Measurements from ENCODE around the gene BIN1. TPM values are rescaled to one million over a fixed set of nuclear protein-coding genes. Genes with fewer than 3 reads are reported as not detected.

Gene BIN1
- total RNA-seq, 1 experiment from 2014 or later: 34.1 TPM

DNA sequence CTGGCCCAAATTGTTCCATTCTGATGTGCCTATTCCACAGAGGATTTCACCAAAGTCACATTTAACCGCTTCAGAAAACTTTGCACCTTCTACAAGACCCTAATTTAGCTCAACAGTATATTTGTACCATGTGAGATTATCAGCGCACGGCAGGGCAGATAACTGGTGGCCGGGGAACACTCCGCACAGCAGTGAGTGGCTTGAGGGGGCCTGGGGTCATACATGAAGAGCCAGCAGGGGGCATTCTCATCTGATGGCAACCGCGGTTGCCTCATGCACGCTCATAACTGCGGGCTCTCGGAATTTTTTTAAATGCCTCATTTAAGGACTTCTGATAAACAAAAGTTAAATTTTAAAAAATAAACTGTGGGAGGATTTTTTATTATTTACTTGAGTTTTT is 84.1 kb downstream of the BIN1 start:
- no peaks in the 10 kb centered on the region for H3K9me3 ChIP-seq (ENCODE audit: low read depth, low read length, poor library complexity, severe bottlenecking)
- H3K4me3 ChIP-seq (ENCODE audit: low read depth, low read length, poor library complexity, severe bottlenecking): no peak overlapping the region
- intact Hi-C loops (cut with micrococcal nuclease; ENCODE audit: unreplicated experiment): no loop called here
- ChIA-PET POLR2A (ENCODE audit: low non-redundant PET) (no interaction called here), CTCF (no interaction called here)
- no TSS peak for BruUV-seq (replicated peaks)
- H3K27me3 ChIP-seq (replicated peaks; ENCODE audit: insufficient read depth, low read depth, low read length, poor library complexity): peaks cover 51% of the 10 kb centered on the region
- H3K36me3 ChIP-seq (ENCODE audit: insufficient read depth, low read length, poor library complexity, severe bottlenecking): no peaks in the 10 kb centered on the region
- TF ChIP-seq, protein P1, sequence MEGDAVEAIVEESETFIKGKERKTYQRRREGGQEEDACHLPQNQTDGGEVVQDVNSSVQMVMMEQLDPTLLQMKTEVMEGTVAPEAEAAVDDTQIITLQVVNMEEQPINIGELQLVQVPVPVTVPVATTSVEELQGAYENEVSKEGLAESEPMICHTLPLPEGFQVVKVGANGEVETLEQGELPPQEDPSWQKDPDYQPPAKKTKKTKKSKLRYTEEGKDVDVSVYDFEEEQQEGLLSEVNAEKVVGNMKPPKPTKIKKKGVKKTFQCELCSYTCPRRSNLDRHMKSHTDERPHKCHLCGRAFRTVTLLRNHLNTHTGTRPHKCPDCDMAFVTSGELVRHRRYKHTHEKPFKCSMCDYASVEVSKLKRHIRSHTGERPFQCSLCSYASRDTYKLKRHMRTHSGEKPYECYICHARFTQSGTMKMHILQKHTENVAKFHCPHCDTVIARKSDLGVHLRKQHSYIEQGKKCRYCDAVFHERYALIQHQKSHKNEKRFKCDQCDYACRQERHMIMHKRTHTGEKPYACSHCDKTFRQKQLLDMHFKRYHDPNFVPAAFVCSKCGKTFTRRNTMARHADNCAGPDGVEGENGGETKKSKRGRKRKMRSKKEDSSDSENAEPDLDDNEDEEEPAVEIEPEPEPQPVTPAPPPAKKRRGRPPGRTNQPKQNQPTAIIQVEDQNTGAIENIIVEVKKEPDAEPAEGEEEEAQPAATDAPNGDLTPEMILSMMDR (conservative IDR thresholded peaks at IDR 0.05; ENCODE audit: low read depth, low read length): no peak
- TF ChIP-seq EZH2 (IDR thresholded peaks at IDR 0.05; ENCODE audit: borderline replicate concordance, low read depth, low read length, poor library complexity, severe bottlenecking): no peak
- no peak overlapping the region for H3K27ac ChIP-seq (ENCODE audit: low read depth, low read length, poor library complexity, severe bottlenecking)
- no peak for DNase-seq (ENCODE audit: low spot score)
- H3K4me1 ChIP-seq (ENCODE audit: insufficient read depth, low read length, poor library complexity, severe bottlenecking): peaks cover 3% of the 10 kb centered on the region

DNA sequence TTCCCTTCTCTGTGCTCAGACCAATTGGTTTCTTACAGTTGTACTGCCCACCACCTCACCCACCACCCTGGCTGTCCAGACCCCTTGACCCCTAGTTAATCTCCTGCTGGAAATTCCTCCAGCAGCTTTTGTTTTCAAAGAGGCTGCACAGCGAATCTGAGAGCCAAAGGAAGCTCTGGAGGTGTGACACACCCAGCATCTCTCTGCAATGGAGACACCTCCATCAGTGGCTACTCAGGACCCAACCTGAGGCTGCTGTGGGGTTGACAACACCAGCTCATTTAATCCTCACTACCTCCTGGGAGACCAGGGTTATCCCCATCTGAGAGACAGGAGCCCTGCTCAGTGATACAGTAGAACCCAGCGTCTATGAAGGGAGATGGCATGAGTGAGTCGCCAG is 86.4 kb downstream of the BIN1 start:
- peaks cover 3% of the 10 kb centered on the region for H3K4me1 ChIP-seq (ENCODE audit: insufficient read depth, low read length, poor library complexity, severe bottlenecking)
- intact Hi-C loops (cut with micrococcal nuclease; ENCODE audit: unreplicated experiment): no loop called here
- H3K4me3 ChIP-seq (ENCODE audit: low read depth, low read length, poor library complexity, severe bottlenecking): no peak overlapping the region
- no peak for DNase-seq (ENCODE audit: low spot score)
- H3K27ac ChIP-seq (ENCODE audit: low read depth, low read length, poor library complexity, severe bottlenecking): no peak overlapping the region
- POLR2A ChIA-PET (ENCODE audit: low non-redundant PET): no interaction called here
- no peak for TF ChIP-seq EZH2 (IDR thresholded peaks at IDR 0.05; ENCODE audit: borderline replicate concordance, low read depth, low read length, poor library complexity, severe bottlenecking)
- TF ChIP-seq, protein P1 (conservative IDR thresholded peaks at IDR 0.05; ENCODE audit: low read depth, low read length): no peak
- H3K36me3 ChIP-seq (ENCODE audit: insufficient read depth, low read length, poor library complexity, severe bottlenecking): no peaks in the 10 kb centered on the region
- CTCF ChIA-PET: no interaction called here
- no peaks in the 10 kb centered on the region for H3K9me3 ChIP-seq (ENCODE audit: low read depth, low read length, poor library complexity, severe bottlenecking)
- BruUV-seq (replicated peaks): no TSS peak
- peaks cover 42% of the 10 kb centered on the region for H3K27me3 ChIP-seq (replicated peaks; ENCODE audit: insufficient read depth, low read depth, low read length, poor library complexity)

DNA sequence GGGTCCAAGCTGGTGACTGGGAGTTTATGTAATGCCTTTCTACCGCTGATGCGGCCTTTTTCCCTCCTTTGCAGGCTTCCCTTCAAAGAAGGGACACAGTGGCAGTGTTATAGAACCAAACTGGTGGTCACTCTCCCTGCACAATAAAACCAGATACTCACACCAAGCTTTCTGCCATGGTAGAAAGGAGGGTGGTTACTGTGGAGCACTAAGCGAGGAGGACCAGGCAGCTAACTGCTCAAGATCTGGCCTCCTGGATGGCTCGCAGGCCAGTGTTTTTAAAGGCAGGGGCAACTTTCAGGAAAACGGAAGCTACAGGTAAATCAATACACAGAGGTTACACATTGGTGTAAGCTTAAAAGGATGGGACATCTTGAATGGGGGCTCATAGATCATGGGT is 89.4 kb downstream of the BIN1 start:
- peaks cover 30% of the 10 kb centered on the region for H3K27me3 ChIP-seq (replicated peaks; ENCODE audit: insufficient read depth, low read depth, low read length, poor library complexity)
- no peak overlapping the region for H3K4me3 ChIP-seq (ENCODE audit: low read depth, low read length, poor library complexity, severe bottlenecking)
- BruUV-seq (replicated peaks): no TSS peak
- no peak for DNase-seq (ENCODE audit: low spot score)
- H3K4me1 ChIP-seq (ENCODE audit: insufficient read depth, low read length, poor library complexity, severe bottlenecking): no peaks in the 10 kb centered on the region
- POLR2A ChIA-PET (ENCODE audit: low non-redundant PET): no interaction called here
- intact Hi-C loops (cut with micrococcal nuclease; ENCODE audit: unreplicated experiment): no loop called here
- no peaks in the 10 kb centered on the region for H3K9me3 ChIP-seq (ENCODE audit: low read depth, low read length, poor library complexity, severe bottlenecking)
- TF ChIP-seq, protein P1 (conservative IDR thresholded peaks at IDR 0.05; ENCODE audit: low read depth, low read length): no peak
- no peak for TF ChIP-seq EZH2 (IDR thresholded peaks at IDR 0.05; ENCODE audit: borderline replicate concordance, low read depth, low read length, poor library complexity, severe bottlenecking)
- H3K27ac ChIP-seq (ENCODE audit: low read depth, low read length, poor library complexity, severe bottlenecking): no peak overlapping the region
- CTCF ChIA-PET: no interaction called here
- no peaks in the 10 kb centered on the region for H3K36me3 ChIP-seq (ENCODE audit: insufficient read depth, low read length, poor library complexity, severe bottlenecking)

Measured in A673 (cell line).